GM12875 (cell line): ENCODE measurements around the gene TRIM17.
A peak's percentile ranks its signal among the peaks of the same experiment; 100 is the strongest.

Experiments used
- H3K4me3 ChIP-seq: one replicate; pipeline ENCODE4 v1.5.1; 2011; ENCODE audit warnings: low read depth, low read length, control low read depth
- TF ChIP-seq, protein P1 (sequence below): IDR thresholded peaks from 2 replicates; pipeline ENCODE4 v1.5.1; 2011; ENCODE audit warnings: low read depth, mild to moderate bottlenecking, control low read depth, inconsistent platforms, low read length, moderate library complexity, borderline replicate concordance; ENCODE audit not compliant: insufficient read depth

Gene TRIM17, protein sequence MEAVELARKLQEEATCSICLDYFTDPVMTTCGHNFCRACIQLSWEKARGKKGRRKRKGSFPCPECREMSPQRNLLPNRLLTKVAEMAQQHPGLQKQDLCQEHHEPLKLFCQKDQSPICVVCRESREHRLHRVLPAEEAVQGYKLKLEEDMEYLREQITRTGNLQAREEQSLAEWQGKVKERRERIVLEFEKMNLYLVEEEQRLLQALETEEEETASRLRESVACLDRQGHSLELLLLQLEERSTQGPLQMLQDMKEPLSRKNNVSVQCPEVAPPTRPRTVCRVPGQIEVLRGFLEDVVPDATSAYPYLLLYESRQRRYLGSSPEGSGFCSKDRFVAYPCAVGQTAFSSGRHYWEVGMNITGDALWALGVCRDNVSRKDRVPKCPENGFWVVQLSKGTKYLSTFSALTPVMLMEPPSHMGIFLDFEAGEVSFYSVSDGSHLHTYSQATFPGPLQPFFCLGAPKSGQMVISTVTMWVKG

DNA sequence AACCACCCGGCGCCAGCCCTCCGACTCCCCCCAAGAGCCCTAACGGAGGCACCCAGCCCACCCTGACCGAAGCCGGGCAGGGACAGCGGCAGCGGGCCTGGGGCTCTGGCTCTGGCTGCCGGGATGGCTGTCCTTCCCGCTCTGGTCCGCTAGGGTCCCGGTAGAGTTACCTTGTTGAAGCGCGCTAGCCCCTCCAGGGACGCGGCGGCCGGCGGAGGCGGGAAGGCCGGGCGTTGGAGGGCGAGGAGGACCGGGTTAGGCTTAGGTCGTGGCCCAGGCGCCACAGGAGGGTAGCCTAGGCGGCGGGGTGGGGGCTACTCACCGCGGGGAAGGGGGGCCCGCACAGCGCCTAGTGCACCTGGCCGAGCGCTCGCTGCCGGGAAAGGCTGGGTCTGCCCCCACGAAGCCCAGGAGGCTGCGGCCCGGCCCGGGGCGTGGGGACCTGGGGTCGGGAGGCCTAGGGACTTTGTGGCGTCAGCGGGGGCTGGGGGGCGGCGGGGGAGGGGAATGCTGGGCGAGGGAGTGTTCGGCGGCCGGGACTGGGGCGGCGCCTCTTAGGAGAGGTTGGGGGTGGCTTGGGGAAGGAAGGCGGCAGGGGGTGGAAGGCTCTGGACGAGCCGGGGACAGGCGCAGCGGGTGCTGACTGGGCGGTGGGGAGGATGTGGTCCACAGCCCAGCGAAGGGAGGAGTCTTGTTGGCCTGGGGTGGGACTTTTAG is at the start of gene TRIM17:
TRIM17 (minus strand) TSS at position 645 of the 717 bp plus-strand sequence. CDS start 1,789 bp downstream, outside the sequence.
- TF ChIP-seq, protein P1, sequence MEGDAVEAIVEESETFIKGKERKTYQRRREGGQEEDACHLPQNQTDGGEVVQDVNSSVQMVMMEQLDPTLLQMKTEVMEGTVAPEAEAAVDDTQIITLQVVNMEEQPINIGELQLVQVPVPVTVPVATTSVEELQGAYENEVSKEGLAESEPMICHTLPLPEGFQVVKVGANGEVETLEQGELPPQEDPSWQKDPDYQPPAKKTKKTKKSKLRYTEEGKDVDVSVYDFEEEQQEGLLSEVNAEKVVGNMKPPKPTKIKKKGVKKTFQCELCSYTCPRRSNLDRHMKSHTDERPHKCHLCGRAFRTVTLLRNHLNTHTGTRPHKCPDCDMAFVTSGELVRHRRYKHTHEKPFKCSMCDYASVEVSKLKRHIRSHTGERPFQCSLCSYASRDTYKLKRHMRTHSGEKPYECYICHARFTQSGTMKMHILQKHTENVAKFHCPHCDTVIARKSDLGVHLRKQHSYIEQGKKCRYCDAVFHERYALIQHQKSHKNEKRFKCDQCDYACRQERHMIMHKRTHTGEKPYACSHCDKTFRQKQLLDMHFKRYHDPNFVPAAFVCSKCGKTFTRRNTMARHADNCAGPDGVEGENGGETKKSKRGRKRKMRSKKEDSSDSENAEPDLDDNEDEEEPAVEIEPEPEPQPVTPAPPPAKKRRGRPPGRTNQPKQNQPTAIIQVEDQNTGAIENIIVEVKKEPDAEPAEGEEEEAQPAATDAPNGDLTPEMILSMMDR = no peak
- H3K4me3 ChIP-seq = no peak within 1 kb of the TSS

DNA sequence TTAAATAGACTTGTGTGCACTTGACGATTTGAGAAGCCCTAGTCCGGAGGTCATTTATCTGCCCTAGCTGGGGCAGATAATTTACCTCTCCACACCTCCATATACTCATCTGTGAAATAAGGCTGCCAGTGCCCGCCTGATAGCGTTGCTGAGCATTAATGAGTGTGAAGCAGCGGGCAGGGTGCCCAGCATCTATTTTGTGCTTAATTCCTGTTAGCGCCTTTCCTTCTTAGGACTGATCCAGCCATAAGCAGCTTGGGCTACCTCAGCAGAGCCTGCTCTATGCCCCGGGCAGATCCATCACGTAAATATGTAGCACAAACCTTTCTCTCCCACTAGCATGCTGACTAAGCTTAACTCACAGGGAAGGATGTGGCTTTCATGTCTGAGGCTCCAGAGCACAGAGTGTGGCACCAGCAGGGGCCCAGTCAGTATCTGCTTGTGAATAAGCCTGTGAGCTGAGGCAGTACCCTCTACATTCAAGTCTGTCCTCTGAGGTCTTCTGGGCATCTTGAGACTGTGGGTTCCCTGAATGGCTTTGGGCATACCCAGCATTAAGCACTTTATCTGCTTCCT is 49.0 kb upstream of the TRIM17 start:
- TF ChIP-seq, protein P1 = no peak
- no peak overlapping the region for H3K4me3 ChIP-seq

DNA sequence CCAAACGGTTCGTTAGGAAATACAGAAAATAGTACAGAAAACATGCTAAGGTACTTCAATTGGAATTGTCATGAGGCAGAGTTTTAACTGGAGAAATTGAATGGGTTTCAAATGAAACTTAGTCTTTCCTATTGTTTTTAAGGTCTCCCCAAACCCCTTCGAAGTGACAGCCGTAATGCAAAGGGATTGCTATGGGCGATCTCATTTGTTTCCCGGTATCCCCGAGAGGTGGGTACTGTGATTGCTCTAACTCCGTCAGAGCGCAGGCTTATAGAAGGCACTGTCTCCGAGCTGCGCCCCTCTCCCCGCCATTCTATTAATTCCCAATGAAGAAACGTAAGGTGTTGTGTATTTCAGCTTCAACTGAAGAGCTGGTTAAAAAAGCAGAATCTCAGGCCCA is 48.5 kb upstream of the TRIM17 start:
- H3K4me3 ChIP-seq = peak overlapping the region; percentile 53
- TF ChIP-seq, protein P1 = no peak

DNA sequence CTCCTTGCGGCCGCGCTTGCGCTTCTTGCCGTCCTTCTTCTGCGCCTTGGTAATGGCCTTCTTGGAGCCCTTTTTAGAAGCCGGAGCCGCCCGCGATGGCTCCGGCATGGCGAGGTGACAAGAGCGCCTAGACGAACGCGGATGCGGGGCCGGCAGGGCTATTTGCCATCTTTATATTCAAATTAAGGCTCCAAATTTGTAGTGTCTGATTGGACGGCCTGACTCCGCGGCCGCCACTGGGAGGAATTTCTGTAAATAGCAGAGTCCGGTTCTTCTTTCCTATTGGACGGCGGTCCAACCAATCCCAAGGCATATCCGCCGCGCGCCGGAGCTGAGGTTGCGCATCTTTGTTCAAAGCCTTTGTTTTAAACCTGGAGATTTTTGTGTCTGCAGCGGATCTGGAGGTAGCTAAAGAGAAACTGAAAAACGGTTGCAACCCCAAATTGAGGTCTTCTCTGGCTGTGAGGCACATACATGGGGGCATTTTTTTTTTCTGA is 47.9 kb upstream of the TRIM17 start:
- H3K4me3 ChIP-seq = peak overlapping the region; percentile 69
- TF ChIP-seq, protein P1 = no peak

DNA sequence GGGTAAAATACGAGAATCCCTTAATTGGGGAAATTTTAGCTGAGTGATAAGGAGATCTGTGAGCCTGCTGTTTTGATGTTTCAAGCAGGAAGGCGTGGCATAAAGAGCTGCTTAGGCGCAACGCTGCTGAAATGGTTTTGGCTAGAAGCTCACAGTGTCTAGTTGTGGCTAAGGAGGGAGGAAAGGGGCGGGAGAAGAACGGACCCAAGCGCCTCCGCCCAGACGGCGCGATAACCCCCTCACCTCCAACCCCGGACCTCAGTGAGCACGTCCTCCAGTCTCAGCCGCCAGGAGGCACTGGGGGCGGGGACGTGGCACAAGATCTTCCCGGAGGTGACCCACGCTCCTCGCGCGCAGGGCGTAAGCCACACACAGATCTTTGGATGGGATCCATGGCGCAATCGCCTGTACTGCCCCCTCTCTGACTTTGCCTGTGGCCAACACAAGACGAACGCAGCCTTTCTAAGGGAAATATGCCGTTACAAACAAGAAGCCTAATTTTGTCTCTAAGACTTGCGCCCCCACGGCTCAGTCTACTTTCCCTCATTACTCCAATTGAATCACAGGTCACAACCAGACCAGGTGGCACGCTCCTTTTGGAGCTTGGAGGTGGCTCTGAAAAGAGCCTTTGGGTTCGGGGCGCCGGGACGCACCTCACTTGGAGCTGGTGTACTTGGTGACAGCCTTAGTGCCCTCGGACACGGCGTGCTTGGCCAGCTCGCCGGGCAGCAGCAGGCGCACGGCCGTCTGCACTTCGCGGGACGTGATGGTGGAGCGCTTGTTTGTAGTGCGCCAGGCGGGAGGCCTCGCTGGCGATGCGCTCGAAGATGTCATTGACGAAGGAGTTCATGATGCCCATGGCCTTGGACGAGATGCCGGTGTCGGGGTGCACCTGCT is 47.1 kb upstream of the TRIM17 start:
- TF ChIP-seq, protein P1 = peak; percentile 18; the same call in 1 of the 2 replicates
- H3K4me3 ChIP-seq = peak overlapping the region; percentile 69

DNA sequence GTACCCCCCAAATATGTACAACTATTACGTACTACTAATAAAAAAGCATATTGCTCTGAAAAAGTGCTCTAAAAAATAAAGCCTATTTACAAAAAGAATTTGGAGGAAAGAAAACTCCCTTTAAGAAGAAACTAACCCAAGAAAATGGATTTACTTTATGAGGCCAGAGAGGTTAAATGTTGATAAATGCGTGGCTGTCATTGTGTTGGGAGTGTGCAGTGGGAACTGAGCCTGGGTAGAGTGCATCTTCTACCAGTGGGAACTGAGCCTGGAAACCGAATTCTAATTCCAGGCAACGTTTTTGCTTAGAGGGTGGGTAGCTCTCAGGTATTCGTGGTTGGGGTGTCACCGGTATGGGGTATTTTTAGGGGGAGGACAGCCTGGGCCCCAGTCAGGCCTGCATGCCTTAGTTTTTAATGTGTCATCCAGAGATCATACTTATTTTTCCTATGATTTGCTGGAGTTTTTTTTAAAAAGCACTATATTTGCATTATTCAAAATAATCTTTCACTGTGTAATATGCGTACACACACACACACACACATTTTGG is 46.4 kb upstream of the TRIM17 start:
- TF ChIP-seq, protein P1 = no peak
- H3K4me3 ChIP-seq = no peak overlapping the region
